Colonic mucosa (tissue), 4 donors: ENCODE measurements around the gene FAM221B. TPM values are rescaled to one million over a fixed set of nuclear protein-coding genes. Genes with fewer than 3 reads are reported as not detected.

Experiments used
- DNase-seq: peaks from one replicate; pipeline ENCODE4 v3.0.0-alpha.2; 2020
- H3K27ac ChIP-seq: fragments of 200-600 bp; one replicate; pipeline ENCODE4 v1.8.0; 2021
- H3K27me3 ChIP-seq: fragments of 200-600 bp; one replicate; pipeline ENCODE4 v1.8.0; 2021
- H3K36me3 ChIP-seq: fragments of 200-600 bp; one replicate; pipeline ENCODE4 v1.8.0; 2021
- H3K4me1 ChIP-seq: fragments of 200-600 bp; one replicate; pipeline ENCODE4 v1.8.0; 2021; ENCODE audit warnings: mild to moderate bottlenecking
- H3K4me3 ChIP-seq: fragments of 200-600 bp; one replicate; pipeline ENCODE4 v1.8.0; 2021
- H3K9ac ChIP-seq, 2 donors: one replicate each; pipeline ENCODE4 v1.7.0; 2013; ENCODE audit warnings: control low read depth in 2 of 2, low read depth in 2 of 2, low read length in 2 of 2
- H3K9me3 ChIP-seq: fragments of 200-600 bp; one replicate; pipeline ENCODE4 v1.8.0; 2021
- intact Hi-C: fragments of 100-400 bp; cut with DNase I; formaldehyde crosslinking; loops from one replicate; pipeline ENCODE4 v1.14.1; 2022
- total RNA-seq, 2 donors: library from RNA; stranded (reverse); fragmentation: NEBNext Ultra II Directional in 1 of 2; extraction: Animal tissue kit (Norgen Biotek cat#: 25700) in 1 of 2; gene quantifications; one replicate each; pipeline ENCODE4 v1.2.1, GENCODE V29; 2021
- TF ChIP-seq, protein P1 (sequence below): fragments of 200-600 bp; IDR thresholded peaks from one replicate; pipeline ENCODE4 v1.8.0; 2022; ENCODE audit warnings: antibody characterized with exemption, mild to moderate bottlenecking
- donor health status: healthy.
- donor health status: DM: no; HTN: no; CAD: no.
- donor health status: DM: no; HTN: no; CAD: no.

The FAM221B gene
- total RNA-seq, 2 donors from 2014 or later = 0.05 TPM; not detected in 1

DNA sequence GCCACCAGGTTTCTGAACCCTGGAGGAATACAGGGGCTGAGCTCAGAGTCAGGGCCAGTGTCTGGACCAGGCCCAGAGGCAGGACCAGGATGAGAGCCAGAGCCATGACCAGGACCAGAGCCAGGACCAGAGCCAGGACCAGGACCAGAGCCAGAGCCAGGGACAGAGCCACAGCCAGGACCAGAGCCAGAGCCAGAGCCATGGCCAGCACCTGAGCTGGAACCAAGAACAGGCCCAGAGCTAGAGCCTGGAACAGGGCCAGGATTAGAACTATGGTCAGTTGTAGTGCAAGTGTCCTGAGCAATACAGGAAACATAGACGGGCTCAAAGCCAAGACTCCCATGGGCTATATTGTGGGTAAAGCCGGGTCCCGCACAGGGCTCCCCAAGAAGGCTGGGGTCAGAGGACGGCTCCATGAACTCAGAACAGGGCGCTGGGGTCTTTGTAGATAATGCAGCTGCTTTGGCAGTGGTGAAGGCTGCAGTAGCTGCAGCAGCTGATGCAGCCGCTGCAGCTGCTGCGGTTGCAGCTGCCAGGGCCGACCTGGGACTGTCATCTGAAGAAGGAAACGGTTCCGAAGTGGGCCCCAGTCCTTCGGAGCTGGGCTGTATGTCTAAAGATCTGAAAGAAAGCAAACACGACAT lies 17.0 kb downstream of the FAM221B start:
- Histone ChIP-seq H3K36me3 (no peaks in the 10 kb centered on the region), H3K9me3 (no peaks in the 10 kb centered on the region), H3K4me3 (peak overlapping the region; percentile 34), H3K27me3 (no peaks in the 10 kb centered on the region), H3K4me1 (peaks cover 14% of the 10 kb centered on the region), H3K9ac (peak overlapping the region; percentile 57 to 58), H3K27ac (peak overlapping the region; percentile 64)
- intact Hi-C loops = no loop called here
- TF ChIP-seq, protein P1, sequence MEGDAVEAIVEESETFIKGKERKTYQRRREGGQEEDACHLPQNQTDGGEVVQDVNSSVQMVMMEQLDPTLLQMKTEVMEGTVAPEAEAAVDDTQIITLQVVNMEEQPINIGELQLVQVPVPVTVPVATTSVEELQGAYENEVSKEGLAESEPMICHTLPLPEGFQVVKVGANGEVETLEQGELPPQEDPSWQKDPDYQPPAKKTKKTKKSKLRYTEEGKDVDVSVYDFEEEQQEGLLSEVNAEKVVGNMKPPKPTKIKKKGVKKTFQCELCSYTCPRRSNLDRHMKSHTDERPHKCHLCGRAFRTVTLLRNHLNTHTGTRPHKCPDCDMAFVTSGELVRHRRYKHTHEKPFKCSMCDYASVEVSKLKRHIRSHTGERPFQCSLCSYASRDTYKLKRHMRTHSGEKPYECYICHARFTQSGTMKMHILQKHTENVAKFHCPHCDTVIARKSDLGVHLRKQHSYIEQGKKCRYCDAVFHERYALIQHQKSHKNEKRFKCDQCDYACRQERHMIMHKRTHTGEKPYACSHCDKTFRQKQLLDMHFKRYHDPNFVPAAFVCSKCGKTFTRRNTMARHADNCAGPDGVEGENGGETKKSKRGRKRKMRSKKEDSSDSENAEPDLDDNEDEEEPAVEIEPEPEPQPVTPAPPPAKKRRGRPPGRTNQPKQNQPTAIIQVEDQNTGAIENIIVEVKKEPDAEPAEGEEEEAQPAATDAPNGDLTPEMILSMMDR = no peak
- no peak for DNase-seq

DNA sequence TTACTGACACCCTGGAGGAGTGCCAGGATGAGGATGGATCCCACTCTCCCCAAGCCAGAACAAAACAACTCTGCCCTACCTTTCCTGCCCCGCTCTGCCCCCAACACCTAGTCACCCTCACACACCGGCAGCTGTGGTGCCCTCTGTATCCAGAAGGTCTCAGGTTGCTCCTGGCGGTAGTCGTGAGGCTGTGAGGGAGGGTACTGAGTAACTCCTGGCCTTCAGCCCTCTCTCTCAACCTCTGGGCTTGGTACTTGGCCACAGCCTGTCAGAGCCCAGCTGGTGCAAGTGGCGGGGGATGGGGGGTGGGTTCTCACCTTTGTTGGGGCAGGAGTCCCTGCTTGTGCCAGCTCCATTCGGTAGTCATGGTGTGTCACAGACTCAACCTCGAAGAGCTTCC lies 18.4 kb downstream of the FAM221B start:
- Histone ChIP-seq H3K27ac (no peak overlapping the region), H3K9me3 (no peaks in the 10 kb centered on the region), H3K9ac (no peak overlapping the region), H3K4me1 (peaks cover 14% of the 10 kb centered on the region), H3K27me3 (no peaks in the 10 kb centered on the region), H3K4me3 (no peak overlapping the region), H3K36me3 (peaks cover 7% of the 10 kb centered on the region)
- intact Hi-C loops = no loop called here
- TF ChIP-seq, protein P1 = no peak
- no peak for DNase-seq

DNA sequence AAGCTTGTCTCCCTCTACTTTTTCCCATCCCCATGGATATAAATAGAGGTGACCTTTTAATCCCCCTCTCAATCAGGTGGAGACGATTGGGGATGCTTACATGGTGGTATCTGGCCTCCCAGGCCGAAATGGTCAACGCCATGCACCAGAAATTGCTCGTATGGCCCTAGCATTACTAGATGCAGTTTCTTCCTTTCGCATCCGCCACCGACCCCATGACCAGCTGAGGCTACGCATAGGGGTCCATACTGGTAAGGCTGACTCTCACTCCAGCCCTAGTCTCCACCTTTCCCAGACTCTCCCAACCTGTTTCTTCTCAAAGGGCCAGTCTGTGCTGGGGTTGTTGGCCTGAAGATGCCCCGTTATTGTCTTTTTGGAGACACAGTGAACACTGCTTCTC lies 20.1 kb downstream of the FAM221B start:
- intact Hi-C loops = no loop called here
- TF ChIP-seq, protein P1 = no peak
- no peak for DNase-seq
- Histone ChIP-seq H3K4me1 (peaks cover 7% of the 10 kb centered on the region), H3K27me3 (no peaks in the 10 kb centered on the region), H3K27ac (no peak overlapping the region), H3K9ac (no peak overlapping the region), H3K9me3 (no peaks in the 10 kb centered on the region), H3K36me3 (peaks cover 7% of the 10 kb centered on the region), H3K4me3 (no peak overlapping the region)

DNA sequence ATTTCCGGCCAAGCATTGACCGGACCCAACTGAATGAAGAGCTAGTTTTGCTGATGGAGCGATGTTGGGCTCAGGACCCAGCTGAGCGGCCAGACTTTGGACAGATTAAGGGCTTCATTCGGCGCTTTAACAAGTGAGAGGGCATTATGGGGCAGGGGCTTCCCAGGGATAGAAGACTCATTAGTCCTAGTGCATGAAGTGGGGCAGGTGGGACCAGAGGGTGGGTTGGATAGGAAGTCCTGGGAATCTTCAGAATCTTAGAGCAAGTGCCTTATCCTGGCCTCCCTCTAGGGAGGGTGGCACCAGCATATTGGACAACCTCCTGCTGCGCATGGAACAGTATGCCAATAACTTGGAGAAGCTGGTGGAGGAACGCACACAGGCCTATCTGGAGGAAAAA lies 22.4 kb downstream of the FAM221B start:
- Histone ChIP-seq H3K9me3 (no peaks in the 10 kb centered on the region), H3K4me3 (no peak overlapping the region), H3K27me3 (no peaks in the 10 kb centered on the region), H3K4me1 (no peaks in the 10 kb centered on the region), H3K9ac (no peak overlapping the region), H3K27ac (no peak overlapping the region), H3K36me3 (peaks cover 7% of the 10 kb centered on the region)
- intact Hi-C loops = no loop called here
- DNase-seq = no peak
- TF ChIP-seq, protein P1 = no peak

DNA sequence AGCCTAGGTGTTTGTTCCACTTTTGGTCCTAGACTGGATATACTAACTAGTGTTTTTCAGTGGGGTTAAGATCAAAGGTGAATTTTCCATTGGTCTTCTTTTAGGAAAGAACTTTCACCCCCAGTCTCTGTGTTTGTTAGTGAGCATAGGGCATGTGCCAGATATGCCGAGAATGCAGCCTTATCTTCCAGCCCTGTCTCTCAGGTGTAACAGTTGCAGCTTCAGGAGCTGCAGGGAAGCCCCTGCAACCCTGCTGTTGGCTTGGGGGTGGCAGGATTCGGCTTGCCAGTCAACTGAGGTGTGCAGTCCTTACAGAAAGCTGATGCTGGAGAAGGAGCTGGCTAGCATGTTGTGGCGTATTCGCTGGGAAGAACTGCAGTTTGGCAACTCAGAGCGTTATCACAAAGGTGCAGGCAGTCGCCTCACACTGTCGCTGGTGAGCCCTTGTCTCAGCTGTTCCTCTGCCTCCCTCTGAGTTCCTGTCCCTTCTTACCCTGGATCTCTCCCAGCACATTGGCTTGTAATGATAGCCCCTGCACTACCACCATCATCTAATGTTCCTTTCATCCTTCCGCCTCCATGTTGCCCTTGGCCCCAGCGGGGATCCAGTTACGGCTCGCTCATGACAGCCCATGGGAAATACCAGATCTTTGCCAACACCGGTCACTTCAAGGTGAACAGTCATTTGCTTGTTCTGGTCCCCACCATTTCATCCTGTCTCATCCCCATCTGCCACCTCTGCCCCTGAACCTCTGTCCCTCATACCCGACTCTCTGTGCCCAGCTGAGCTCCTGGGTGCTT lies 27.0 kb downstream of the FAM221B start:
- H3K36me3 ChIP-seq = peaks cover 7% of the 10 kb centered on the region
- H3K4me3 ChIP-seq = no peak overlapping the region
- no peaks in the 10 kb centered on the region for H3K4me1 ChIP-seq
- intact Hi-C loops = no loop called here
- H3K9ac ChIP-seq = no peak overlapping the region
- no peaks in the 10 kb centered on the region for H3K27me3 ChIP-seq
- no peak overlapping the region for H3K27ac ChIP-seq
- no peak for DNase-seq
- no peaks in the 10 kb centered on the region for H3K9me3 ChIP-seq
- TF ChIP-seq, protein P1 = no peak
